Activated B cell treated with CpG ODN at 0.5 μM for 24 hours (primary cell): ENCODE results near the gene CCDC40. TPM values are rescaled to one million over a fixed set of nuclear protein-coding genes. Genes with fewer than 3 reads are reported as not detected.

ENCODE experiments used
- ATAC-seq: fragments of 200-7000 bp; cut with Tn5 transposase; one replicate; pipeline ENCODE4 v1.10.0; 2021; ENCODE audit warnings: low read depth, mild to moderate bottlenecking, moderate library complexity
- CTCF ChIA-PET: fragments of 350-600 bp; sonication (Branson Sonifier 250); formaldehyde crosslinking; loops from one replicate; lab custom pipeline; 2021; ENCODE audit warnings: antibody characterized with exemption; lab: Charles Lee
- POLR2A ChIA-PET: fragments of 350-600 bp; sonication (Branson Sonifier 250); formaldehyde crosslinking; loops from one replicate; lab custom pipeline; 2021; ENCODE audit warnings: antibody characterized with exemption; lab: Charles Lee
- DNase-seq: peaks from one replicate; pipeline ENCODE4 v3.0.0; 2022
- H3K27ac Mint-ChIP-seq: one replicate; pipeline ENCODE4 v1.8.0; 2020; ENCODE audit warnings: mixed read lengths
- H3K27me3 Mint-ChIP-seq: one replicate; pipeline ENCODE4 v1.8.0; 2021; ENCODE audit warnings: mixed read lengths
- H3K36me3 Mint-ChIP-seq: one replicate; pipeline ENCODE4 v1.8.0; 2021; ENCODE audit warnings: low read depth, mixed read lengths
- H3K4me1 Mint-ChIP-seq: one replicate; pipeline ENCODE4 v1.8.0; 2021; ENCODE audit warnings: mixed read lengths
- H3K4me3 Mint-ChIP-seq: one replicate; pipeline ENCODE4 v1.8.0; 2020; ENCODE audit warnings: mild to moderate bottlenecking, mixed read lengths
- H3K9me3 Mint-ChIP-seq: one replicate; pipeline ENCODE4 v1.8.0; 2020; ENCODE audit warnings: mixed read lengths
- intact Hi-C: fragments of 100-400 bp; cut with micrococcal nuclease; formaldehyde crosslinking; loops from one replicate; pipeline ENCODE4 v1.15.1; 2024
- total RNA-seq: library from RNA; stranded (reverse); gene quantifications from 2 replicates; pipeline ENCODE4 v1.2.3, GENCODE V29; 2022
- TF ChIP-seq, protein P1 (sequence below): fragments of 200-600 bp; IDR thresholded peaks from one replicate; pipeline ENCODE4 v1.8.0; 2022; ENCODE audit warnings: antibody characterized with exemption, mild to moderate bottlenecking

CCDC40 gene
- total RNA-seq, 1 donor from 2014 or later, result 0.55 TPM

DNA sequence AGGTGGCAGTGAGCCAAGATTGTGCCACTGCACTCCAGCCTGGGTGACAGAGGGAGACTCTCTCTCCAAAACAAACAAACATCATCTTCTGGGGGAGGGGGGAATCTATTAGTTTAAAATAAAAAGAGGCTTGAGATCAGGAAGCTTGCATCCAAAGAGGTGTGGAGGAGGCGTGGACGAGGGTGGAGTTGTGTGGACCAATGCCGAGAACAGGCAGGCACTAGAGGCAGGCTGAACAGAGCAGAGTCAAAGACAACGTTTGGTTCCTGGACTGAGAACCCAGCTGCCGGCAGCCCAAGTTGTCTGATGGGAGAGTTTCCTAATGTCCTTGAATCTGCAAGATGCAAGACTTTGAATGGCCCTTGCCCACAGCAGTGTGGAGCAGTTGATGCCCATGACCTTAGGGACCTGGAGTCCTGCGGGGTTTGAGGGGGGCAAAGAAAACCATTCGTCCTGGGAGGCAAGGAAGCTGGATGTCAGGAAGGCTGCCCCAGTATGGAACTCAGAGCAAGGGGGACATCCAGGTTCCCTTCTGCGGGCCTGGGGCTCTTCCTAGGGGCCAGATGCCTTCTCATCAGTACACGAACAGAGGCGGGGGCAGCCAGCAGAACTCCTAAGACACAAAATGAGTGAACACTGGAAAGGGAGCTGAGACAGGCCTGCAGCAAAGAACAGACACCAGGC, 9.9 kb upstream of the CCDC40 start:
- Mint-ChIP-seq H3K4me3 (no peak overlapping the region), H3K9me3 (no peaks in the 10 kb centered on the region), H3K27me3 (no peaks in the 10 kb centered on the region), H3K27ac (no peak overlapping the region), H3K36me3 (no peaks in the 10 kb centered on the region), H3K4me1 (no peaks in the 10 kb centered on the region)
- intact Hi-C loops, result no loop called here
- TF ChIP-seq, protein P1, sequence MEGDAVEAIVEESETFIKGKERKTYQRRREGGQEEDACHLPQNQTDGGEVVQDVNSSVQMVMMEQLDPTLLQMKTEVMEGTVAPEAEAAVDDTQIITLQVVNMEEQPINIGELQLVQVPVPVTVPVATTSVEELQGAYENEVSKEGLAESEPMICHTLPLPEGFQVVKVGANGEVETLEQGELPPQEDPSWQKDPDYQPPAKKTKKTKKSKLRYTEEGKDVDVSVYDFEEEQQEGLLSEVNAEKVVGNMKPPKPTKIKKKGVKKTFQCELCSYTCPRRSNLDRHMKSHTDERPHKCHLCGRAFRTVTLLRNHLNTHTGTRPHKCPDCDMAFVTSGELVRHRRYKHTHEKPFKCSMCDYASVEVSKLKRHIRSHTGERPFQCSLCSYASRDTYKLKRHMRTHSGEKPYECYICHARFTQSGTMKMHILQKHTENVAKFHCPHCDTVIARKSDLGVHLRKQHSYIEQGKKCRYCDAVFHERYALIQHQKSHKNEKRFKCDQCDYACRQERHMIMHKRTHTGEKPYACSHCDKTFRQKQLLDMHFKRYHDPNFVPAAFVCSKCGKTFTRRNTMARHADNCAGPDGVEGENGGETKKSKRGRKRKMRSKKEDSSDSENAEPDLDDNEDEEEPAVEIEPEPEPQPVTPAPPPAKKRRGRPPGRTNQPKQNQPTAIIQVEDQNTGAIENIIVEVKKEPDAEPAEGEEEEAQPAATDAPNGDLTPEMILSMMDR, result no peak
- ChIA-PET POLR2A (no interaction called here), CTCF (no interaction called here)
- DNase-seq (no peak), ATAC-seq (no peak)

DNA sequence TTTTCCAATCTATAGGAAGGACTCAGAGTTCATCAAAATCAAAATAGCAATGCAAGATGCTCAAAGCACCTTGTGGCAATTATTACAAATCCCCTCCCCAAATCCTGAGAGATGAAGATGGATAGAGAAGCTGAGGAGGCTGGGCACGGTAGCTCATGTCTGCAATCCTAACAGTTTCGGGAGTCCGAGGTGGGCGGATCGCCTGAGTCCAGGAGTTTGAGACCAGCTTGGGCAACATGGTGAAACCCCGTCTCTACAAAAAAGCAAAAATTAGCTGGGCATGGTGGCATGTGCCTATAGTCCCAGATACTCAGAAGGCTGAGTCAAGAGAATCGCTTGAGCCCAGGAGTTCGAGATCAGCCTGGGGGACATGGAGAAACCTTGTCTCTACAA, 9.4 kb upstream of the CCDC40 start:
- intact Hi-C loops, result no loop called here
- Mint-ChIP-seq H3K27me3 (no peaks in the 10 kb centered on the region), H3K9me3 (no peaks in the 10 kb centered on the region), H3K4me1 (no peaks in the 10 kb centered on the region), H3K4me3 (no peak overlapping the region), H3K27ac (no peak overlapping the region), H3K36me3 (no peaks in the 10 kb centered on the region)
- DNase-seq, result no peak
- POLR2A ChIA-PET, result no interaction called here
- CTCF ChIA-PET, result no interaction called here
- ATAC-seq, result no peak
- TF ChIP-seq, protein P1, result no peak

DNA sequence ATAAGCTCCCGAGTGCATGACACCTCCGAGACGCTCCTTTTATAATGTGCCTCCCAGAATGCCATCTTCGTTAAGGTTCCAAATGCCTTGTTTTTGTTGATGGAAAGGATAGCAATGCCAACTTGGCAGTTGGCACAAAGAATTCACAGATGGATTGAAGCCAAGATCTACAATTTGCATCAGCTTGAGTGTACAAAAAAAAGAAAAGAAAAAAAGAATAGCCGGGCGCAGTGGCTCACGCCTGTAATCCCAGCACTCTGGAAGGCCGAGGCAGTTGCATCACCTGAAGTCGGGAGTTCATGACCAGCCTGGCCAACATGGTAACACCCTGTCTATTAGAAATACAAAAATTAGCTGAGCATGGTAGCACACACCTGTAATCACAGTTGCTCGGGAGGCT, 8.4 kb upstream of the CCDC40 start:
- CTCF ChIA-PET, result no interaction called here
- intact Hi-C loops, result no loop called here
- DNase-seq, result no peak
- Mint-ChIP-seq H3K4me1 (no peaks in the 10 kb centered on the region), H3K9me3 (no peaks in the 10 kb centered on the region), H3K36me3 (no peaks in the 10 kb centered on the region), H3K27ac (no peak overlapping the region), H3K4me3 (no peak overlapping the region), H3K27me3 (no peaks in the 10 kb centered on the region)
- no peak for ATAC-seq
- POLR2A ChIA-PET, result interaction anchor here (0.6 kb wide), 2 partner anchors 29 to 52 kb away, joined by 3 read pairs; no protein-coding TSS in a partner anchor
- TF ChIP-seq, protein P1, result no peak

DNA sequence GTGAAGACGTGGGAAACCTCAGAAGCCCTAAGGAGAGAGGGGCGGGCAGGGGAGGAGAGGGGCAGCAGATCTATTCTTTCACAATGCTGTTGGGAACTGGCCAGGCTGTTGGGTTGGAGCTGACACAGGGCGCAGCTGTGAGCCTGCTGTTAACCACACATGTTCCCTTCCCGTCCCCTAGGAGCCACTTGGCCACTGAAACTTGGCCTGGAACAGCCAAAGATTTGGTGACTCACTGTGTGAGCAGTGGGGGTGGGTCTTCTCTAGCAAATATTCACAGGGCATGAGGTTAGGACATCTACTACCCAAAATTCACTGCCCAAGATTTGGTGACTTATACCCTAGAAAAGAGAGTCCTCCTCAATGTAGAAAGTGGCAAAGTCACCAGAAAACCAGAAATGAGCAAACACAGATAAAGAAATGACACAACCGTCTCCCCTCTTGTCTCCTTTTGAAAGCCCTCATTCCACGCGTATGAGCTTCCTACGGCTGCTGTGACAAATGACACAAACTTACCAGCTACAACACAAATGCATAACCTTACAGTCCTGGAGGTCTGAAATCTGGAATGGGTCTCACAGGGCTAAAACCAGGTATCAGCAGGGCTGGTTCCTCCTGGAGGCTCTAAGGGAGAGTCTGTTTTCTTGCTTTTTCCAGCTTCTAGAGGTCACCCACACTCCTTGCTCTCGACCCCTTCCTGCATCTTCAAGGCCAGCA, 7.0 kb upstream of the CCDC40 start:
- Mint-ChIP-seq H3K9me3 (no peaks in the 10 kb centered on the region), H3K4me1 (no peaks in the 10 kb centered on the region), H3K36me3 (no peaks in the 10 kb centered on the region), H3K27ac (no peak overlapping the region), H3K27me3 (no peaks in the 10 kb centered on the region), H3K4me3 (no peak overlapping the region)
- CTCF ChIA-PET, result no interaction called here
- ATAC-seq (no peak), DNase-seq (no peak)
- TF ChIP-seq, protein P1, result no peak
- intact Hi-C loops, result no loop called here
- POLR2A ChIA-PET, result no interaction called here

DNA sequence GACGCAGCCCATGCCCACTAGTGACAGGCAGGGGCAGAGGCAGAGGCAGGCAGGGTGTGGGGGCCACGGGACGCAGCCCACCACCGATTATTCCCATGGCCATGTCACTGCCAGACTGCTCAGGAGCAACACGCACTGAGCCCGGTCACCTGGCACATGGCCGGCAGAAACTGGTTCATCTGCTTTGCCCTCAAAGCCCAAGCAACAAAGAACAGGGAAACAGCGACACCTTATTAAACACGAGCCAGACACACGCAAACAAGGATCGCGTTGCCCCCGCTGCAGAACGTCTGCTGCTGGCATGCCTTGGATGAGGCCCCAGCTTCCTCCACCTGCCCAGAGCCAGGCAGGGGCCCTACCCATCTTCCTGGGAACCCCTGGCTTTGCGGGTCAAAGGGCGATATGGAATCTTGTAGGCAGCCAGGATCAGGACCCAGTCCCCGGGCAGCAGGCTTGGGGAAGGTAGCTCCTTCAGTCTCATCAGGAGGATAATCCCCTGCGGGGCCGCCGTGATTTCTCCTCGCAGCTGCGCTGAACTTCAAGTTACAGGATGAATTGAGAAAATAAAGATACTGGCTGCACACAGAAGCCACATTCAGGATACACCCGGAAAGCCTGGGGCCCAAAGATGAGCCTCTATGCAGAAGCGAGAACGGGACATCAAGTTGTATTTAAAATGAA, 5.6 kb upstream of the CCDC40 start:
- H3K4me1 Mint-ChIP-seq, result peaks cover 8% of the 10 kb centered on the region
- TF ChIP-seq, protein P1, result no peak
- peaks cover 3% of the 10 kb centered on the region for H3K36me3 Mint-ChIP-seq
- H3K9me3 Mint-ChIP-seq, result no peaks in the 10 kb centered on the region
- no peak for ATAC-seq
- H3K27ac Mint-ChIP-seq, result no peak overlapping the region
- intact Hi-C loops, result no loop called here
- no peak for DNase-seq
- no peaks in the 10 kb centered on the region for H3K27me3 Mint-ChIP-seq
- CTCF ChIA-PET, result no interaction called here
- no peak overlapping the region for H3K4me3 Mint-ChIP-seq
- POLR2A ChIA-PET, result no interaction called here
